Measurements from ENCODE around the gene ITPR3. TPM values are rescaled to one million over a fixed set of nuclear protein-coding genes. Genes with fewer than 3 reads are reported as not detected.

Gene ITPR3
- total and polyA plus RNA-seq, 10 donors = 9.9 to 95.6 (median 62.1) TPM

- Histone ChIP-seq H3K4me3 (no peak overlapping the region), H3K4me1 (peaks cover 0 to 44% (median 6%) of the 10 kb centered on the region in 6 donors), H3K27me3 (replicated peaks in 1 of 7) (no peaks in the 10 kb centered on the region), H3K36me3 (peaks cover 0 to 52% (median 13%) of the 10 kb centered on the region in 6 donors), H3K27ac (peak overlapping the region in 1 of 8 donors; percentile 41), H3K9me3 (no peaks in the 10 kb centered on the region)
- 87 to 95% (median 90%) methylated on average over 15 of the region's 15 CpGs for WGBS, 5 donors
- intact Hi-C loops (cut with DNase I; ENCODE audit: low total_unique reads) = loop anchor here (10.0 kb wide), 1 partner anchor 186 kb away; the partner anchor contains the start of gene ZBTB9
- DNase-seq = no peak
- TF ChIP-seq CTCF (IDR thresholded peaks at IDR 0.05 in 8 of 11, conservative IDR thresholded peaks at IDR 0.05 in 3 of 11) (no peak), POLR2A (IDR thresholded peaks at IDR 0.05) (no peak)
These were observed 20.0 kb downstream of the ITPR3 start for GRCh38 chr6:33641144-33641543.

DNA sequence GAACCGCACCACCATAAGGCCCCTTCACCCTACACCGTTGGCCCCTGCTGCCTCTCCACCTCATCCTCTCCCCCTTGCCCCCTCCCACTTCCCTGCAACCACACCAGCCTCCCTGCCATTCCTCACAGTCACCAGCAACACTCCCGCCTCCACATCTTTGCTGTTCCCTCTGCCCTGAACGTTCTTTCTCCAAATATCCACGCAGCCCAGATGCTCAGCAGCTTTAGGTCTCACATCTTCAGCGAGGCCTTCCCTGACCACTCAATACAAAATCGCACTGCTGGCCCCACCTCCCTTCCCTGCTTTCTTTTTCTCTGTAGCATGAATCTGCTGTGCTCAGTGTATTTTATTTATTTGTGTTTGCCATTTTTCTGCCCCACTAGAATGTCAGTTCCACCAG lies 20.5 kb downstream of the ITPR3 start:
- intact Hi-C loops (cut with DNase I; ENCODE audit: low total_unique reads) = loop anchor here (10.0 kb wide), 1 partner anchor 187 kb away; the partner anchor contains the start of gene ZBTB9
- Histone ChIP-seq H3K9me3 (no peaks in the 10 kb centered on the region), H3K27ac (peak overlapping the region in 2 of 8 donors; percentile 22 to 41), H3K4me1 (peaks cover 0 to 43% (median 6%) of the 10 kb centered on the region in 6 donors), H3K4me3 (no peak overlapping the region), H3K27me3 (replicated peaks in 1 of 7) (no peaks in the 10 kb centered on the region), H3K36me3 (peaks cover 0 to 56% (median 13%) of the 10 kb centered on the region in 6 donors)
- DNase-seq = no peak
- WGBS, 5 donors = 85 to 95% (median 91%) methylated on average over 7 of the region's 7 CpGs
- TF ChIP-seq POLR2AphosphoS5 (IDR thresholded peaks at IDR 0.05) (no peak), CTCF (IDR thresholded peaks at IDR 0.05 in 8 of 11, conservative IDR thresholded peaks at IDR 0.05 in 3 of 11) (no peak), POLR2A (IDR thresholded peaks at IDR 0.05) (no peak)

- Histone ChIP-seq H3K9me3 (no peaks in the 10 kb centered on the region), H3K36me3 (peaks cover 0 to 67% (median 13%) of the 10 kb centered on the region in 6 donors), H3K27ac (peak overlapping the region in 3 of 8 donors; percentile 34 to 63 (median 43)), H3K27me3 (replicated peaks in 1 of 7) (no peaks in the 10 kb centered on the region), H3K4me3 (no peak overlapping the region), H3K4me1 (peaks cover 0 to 49% (median 6%) of the 10 kb centered on the region in 6 donors)
- 68 to 86% (median 73%) methylated on average over 3 to 4 of the region's 4 CpGs for WGBS, 5 donors
- intact Hi-C loops (cut with DNase I; ENCODE audit: low total_unique reads) = loop anchor here (10.0 kb wide), 1 partner anchor 188 kb away; the partner anchor contains the start of gene ZBTB9
- no peak for TF ChIP-seq POLR2A (IDR thresholded peaks at IDR 0.05)
- no peak for TF ChIP-seq POLR2AphosphoS5 (IDR thresholded peaks at IDR 0.05)
- no peak for TF ChIP-seq CTCF (IDR thresholded peaks at IDR 0.05 in 8 of 11, conservative IDR thresholded peaks at IDR 0.05 in 3 of 11)
- DNase-seq = no peak
These were observed 21.8 kb downstream of the ITPR3 start for GRCh38 chr6:33642897-33643296.

GRCh38 chr6:33651403-33651802 lies 30.3 kb downstream of the ITPR3 start:
- intact Hi-C loops (cut with DNase I; ENCODE audit: low total_unique reads) = no loop called here
- H3K36me3 ChIP-seq = peaks cover 0 to 72% (median 17%) of the 10 kb centered on the region in 6 donors
- peak overlapping the region; percentile 23 to 81 (median 62) for H3K27ac ChIP-seq
- H3K4me1 ChIP-seq = peaks cover 0 to 30% (median 6%) of the 10 kb centered on the region in 6 donors
- no peaks in the 10 kb centered on the region for H3K9me3 ChIP-seq
- no peak for DNase-seq
- no peak for TF ChIP-seq POLR2AphosphoS5 (IDR thresholded peaks at IDR 0.05)
- TF ChIP-seq POLR2A (IDR thresholded peaks at IDR 0.05) = no peak
- TF ChIP-seq CTCF (IDR thresholded peaks at IDR 0.05 in 8 of 11, conservative IDR thresholded peaks at IDR 0.05 in 3 of 11) = no peak
- WGBS, 5 donors = 57 to 71% (median 69%) methylated on average over 4 of the region's 4 CpGs
- H3K4me3 ChIP-seq = no peak overlapping the region
- no peaks in the 10 kb centered on the region for H3K27me3 ChIP-seq (replicated peaks in 1 of 7)

All from spleen (tissue), 11 donors.